Stimulated activated CD4-positive, alpha-beta T cell treated with anti-CD3 and anti-CD28 coated beads, TNF-alpha, amount 100 ng/mL, for 4 hours (primary cell): ENCODE data around the gene TFAP2B.

Source experiments
- DNase-seq, 3 experiments: peaks; one replicate each; pipeline ENCODE4 v3.0.0-alpha.2; 2020; ENCODE audit warnings: low read depth in 3 of 3

The TFAP2B gene

DNA sequence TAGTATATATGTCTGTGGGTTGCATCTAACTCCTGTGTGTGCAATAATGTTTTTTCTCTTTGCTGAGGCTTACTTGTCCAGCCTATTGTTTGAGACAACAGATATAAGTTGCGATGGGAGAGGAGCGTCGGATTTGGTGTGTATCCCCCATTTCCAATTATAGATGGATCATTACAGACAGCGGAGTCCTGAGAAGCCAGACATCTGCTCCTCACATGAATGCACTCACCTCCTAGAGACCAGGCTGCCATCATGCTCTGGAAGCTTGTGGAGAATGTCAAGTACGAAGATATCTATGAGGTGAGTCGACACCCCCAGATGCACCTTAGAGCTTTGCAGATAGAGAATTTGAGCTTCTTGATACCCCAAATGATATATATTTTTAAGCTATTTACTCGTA, at the start of gene TFAP2B:
TSS of gene TFAP2B (plus strand) at position 199 of the 400 bp plus-strand sequence. CDS start at position 220, 21 bp downstream.
- DNase-seq: no peak

DNA sequence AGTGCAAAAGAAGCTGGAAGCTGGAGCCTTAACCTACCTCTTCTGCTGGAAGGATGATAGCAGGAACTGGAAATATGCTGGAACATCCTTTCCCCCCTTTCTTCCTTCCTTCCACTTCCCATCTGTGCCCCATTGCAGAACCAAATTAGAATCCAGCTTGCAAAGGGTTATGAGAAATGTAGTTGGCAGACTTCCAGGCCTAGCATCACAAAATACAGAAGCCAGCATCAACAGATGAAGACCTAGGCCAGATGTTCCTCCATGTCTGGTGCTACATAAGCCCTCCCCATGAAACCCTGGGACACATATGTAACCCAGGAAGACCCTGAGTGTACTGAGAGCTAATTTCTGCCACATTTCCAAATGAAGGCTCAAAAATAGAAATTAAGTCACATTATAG, 40.0 kb upstream of the TFAP2B start:
- no peak for DNase-seq

DNA sequence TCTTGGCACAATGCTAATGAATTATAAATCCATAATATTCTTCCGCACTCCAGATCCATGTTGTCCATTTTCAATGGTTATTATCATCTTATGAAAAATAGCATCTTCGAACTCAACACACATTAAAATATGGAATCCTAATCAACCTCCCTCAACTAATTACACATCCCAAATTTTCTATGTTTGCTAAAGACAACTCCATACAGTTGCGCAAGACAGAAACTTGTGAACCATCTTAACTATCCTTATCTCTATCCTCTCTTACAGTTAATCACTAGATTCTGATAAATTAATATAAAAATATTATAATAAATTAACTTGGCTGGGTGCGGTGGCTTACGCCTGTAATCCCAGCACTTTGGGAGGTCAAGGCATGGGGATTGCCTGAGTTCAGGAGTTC, 38.3 kb upstream of the TFAP2B start:
- no peak for DNase-seq

DNA sequence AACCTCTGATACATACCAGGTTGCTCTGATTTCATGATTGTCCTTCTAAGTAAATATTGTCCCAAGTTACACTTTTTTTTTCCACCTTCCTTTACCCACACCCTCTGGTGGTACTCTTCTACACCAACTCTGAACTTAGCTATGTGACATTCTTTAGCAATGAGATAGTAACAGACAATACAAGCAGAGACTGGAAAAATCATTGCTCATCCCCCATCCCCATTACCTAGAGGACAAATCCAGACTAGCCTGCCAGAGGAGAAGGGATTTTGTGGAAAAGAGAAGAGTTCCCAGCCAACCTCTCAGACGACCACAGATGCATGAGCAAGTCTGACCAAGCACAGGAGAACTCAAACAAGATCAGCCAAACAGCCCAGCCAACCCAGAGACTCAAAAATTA, 32.8 kb upstream of the TFAP2B start:
- DNase-seq: no peak

DNA sequence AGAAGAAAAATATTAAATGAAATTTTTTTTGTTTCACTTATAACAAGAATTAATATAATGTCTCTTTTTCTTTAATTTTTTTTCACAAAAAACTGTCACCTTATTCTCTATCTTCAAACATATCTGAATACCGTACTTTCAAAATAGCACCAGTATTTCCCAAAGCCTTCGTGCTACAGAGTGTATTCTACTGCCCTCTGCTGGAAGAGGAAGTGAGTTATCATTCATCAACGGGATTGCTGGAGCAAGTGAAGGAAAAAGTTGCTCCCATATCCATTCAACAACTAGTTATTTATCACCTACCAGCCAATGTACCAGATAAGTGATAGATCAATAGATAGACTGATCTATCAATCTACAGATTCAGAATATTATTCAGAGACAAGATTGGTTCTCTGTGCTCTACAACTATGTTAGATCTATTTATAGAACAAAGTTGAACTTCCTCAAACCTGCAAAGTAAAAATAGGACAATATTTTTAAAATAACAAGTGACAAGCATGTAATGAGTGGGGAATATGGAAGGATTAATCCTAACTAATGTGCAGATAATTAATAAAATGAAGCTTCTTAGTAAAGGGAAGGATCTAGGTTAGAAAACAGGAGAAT, 26.7 kb upstream of the TFAP2B start:
- DNase-seq: no peak

DNA sequence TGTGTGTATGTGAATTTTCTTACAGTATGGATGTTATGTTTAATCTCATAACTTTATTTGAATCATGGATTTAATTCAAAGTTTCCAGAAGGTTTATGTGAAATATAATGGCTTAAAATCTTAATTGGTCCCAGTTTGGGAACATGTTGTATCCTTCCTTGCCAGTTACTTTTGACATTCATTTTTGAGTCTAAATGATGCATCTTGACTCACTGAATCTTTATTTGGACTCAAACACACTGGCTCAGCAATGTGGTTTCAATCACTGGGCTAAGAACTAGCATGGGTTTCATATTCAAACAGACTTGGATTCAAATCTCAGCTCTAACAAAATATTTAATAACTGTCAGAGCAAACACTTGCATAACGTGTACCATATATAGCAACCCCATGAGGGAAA, 25.9 kb upstream of the TFAP2B start:
- no peak for DNase-seq

DNA sequence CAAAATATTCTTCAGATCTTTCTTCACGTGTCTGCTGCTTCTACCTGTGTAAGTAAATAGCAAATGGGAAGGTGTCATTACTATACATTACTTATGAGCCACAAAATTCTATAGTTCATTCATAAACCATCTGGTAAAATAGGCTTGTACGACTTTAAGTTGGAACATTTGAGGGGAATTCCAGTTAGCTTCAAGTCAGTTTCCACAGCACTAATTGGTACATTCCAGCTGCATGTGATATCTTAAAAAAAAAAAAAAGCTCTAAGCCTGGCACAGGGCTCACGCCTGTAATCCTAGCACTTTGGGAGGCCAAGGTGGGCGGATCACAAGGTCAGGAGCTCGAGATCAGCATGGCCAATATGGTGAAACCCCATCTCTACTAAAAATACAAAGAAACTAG, 23.1 kb upstream of the TFAP2B start:
- no peak for DNase-seq

DNA sequence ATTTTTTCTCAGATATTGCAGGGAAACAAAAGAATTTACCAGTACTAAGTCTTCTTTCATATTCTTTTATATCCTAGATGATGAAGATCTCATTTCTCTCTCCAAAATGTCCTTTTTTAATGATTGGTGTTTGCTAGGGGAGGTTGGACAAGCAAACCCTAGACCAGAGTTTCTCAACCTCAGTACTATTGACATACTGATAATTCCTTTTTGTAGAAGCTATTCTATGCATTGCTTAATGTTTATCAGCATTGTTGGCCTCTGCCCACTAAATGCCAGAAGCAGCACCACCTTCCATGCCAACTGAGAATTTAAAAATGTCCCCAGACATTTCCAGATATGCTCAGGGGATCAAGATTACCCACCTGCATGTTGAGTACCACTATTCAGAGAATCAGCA, 14.4 kb upstream of the TFAP2B start:
- no peak for DNase-seq

DNA sequence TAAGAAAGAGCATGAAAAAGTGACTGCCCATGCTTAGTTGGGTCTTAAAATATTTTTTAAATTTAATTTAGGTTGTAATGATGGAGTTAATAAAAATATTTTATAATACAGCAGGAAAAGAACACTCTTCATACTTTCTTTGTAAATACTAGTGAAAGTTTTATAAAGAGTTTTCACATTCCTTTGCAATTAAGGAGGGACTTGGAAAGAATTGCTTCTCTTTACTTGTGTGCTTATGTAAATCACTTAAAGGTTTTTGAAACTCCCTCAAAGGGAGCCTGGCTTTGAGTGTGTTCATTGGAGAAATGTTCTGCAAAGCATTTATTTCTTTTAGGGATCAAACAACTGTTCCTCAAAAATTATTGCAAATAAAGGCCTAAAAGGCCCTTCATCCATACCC, 11.6 kb upstream of the TFAP2B start:
- DNase-seq: no peak

DNA sequence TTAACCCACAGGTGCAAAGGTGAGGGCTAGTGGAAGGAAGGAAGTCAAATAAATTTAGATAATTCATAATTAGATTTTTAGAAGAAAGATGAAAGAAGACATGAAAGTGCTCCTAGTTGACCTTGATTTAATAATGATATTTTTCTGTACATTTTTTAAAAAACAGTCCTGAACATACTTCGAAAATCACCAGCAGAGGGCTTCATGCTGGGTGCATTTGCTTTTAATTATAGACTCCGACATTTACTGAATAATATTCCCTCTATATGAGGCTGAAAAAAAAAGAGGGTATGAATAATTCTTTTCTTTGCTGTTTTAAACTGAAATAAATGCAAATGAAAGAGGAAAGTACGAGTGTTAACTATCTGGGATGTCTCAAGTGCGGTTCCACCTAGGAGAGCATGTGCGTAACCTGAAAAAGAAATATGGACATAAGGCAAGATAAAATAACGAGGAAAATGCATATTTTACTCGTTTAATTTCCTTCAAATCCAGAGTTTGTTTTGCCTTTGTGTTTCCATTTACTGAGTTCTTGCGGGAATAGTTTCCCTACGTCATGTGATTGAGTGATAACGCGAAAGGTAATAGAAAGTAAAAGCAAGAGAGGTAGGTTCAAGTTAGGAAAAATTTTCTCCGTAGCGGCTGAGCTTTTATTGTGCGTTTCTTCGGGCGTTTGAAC, 3.1 kb upstream of the TFAP2B start:
- DNase-seq: no peak

DNA sequence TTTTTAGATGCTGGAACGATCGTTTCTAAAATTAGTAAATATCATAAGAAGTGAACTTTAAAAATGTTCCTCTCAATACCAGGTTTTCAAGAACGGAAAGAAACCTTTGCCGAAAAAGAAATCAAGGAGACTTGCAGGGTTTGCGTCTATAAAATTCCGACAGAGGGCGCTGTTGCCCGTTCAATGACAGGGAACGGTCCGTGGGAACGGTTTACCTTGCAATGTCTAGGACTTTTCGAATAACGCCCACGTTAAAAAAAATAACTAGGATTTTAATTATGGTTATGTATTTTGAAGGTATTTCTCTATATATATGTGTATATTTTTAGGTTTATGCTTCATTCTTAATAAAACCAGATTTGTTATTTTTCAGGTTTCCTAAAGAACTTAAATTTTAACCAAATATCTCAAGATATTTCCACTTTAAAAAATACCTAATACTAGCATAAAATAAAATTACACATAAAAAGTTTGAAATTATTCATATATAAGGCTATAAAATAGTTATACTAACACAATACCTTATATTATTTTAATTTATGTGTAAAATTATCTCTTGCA, 2.5 kb upstream of the TFAP2B start:
- DNase-seq: peak; percentile 3 to 26 (median 6)

DNA sequence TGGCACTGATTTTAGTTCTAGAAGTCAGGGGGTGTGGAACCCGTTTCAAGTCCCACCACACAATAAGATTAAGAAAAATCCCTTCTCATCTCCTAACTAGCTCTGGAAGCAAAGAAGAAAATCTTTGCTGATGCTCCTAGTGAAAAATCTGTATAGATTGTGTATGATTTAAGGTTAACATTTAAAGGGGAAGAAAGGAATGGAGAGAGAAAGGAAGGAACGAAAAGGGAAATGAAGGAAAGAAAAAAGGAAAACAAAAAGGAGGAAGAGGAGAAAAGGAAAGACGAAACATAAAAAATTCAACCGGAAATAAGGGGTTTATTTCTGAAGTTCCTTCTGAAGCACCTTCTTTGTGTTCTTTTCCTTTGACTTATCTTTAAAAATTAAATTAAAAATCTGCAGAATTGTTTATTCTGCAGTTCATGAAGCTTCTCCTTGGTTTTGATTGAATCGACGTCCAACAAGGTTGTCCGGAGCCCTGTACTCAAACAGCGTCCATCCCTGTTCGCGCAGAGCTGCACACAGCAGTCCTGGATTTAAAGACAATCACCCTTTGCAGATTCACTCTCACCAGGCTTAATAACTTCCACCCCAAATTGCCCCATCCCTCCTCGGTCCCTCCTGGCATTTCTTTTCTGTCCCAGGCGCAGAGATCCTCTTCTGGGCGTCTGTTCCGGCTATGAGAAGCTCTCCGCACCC, 1.6 kb upstream of the TFAP2B start:
- DNase-seq: no peak

DNA sequence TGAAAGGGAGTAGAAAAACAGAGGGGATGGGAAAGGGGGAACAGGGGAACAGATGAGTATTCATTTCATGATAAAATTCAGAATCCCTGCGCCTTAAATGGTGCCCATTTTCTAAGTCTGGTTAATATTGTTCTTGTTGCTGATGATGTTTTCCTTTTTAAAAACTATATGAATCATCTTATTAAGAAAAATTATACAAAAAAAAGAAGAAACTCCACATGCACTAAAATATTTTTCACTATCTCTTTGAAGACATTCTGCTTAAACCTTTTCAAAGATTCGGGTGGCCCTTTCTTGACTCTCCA, 1.1 kb upstream of the TFAP2B start:
- DNase-seq: no peak

DNA sequence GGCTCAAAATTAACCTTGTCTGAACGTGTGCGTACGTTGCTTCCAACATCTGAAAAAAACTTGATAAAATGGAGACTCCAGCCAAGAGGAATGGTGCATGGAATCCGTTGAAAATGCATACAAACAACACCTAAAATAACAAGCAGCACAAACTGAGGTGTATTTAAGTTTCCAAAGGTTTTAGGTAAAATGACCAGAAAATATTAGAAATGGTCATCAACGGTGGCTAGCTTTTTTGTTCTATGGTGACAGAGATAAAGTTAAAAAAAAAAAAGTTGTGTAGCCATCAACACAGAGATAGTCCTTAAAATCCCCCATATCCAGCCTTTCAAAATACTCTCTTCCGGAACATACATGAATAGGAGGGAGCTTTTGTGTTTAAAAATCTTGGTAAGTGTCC, 651 bp upstream of the TFAP2B start:
- no peak for DNase-seq

DNA sequence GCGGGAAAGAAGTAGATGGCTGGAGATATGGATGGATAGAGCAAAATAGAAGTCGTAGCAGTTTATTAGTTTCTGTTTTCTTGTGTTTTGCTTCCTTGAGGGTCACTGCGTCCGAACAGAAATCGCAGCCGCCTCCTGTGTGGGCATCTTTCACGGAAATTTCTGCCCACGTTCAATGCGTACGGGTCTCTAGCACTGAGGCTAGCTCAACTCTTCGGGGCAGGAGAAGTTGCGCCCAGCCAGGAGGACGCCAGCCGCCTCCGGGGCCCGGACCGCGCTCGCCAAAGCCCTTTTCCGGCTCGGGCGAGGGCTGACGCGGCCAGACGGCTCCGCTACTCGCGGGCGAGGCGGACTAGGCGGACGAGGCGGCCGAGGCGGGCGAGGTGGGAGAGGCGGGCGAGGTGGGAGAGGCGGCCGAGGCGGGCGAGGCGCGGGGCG, 814 bp downstream of the TFAP2B start:
- DNase-seq: no peak

DNA sequence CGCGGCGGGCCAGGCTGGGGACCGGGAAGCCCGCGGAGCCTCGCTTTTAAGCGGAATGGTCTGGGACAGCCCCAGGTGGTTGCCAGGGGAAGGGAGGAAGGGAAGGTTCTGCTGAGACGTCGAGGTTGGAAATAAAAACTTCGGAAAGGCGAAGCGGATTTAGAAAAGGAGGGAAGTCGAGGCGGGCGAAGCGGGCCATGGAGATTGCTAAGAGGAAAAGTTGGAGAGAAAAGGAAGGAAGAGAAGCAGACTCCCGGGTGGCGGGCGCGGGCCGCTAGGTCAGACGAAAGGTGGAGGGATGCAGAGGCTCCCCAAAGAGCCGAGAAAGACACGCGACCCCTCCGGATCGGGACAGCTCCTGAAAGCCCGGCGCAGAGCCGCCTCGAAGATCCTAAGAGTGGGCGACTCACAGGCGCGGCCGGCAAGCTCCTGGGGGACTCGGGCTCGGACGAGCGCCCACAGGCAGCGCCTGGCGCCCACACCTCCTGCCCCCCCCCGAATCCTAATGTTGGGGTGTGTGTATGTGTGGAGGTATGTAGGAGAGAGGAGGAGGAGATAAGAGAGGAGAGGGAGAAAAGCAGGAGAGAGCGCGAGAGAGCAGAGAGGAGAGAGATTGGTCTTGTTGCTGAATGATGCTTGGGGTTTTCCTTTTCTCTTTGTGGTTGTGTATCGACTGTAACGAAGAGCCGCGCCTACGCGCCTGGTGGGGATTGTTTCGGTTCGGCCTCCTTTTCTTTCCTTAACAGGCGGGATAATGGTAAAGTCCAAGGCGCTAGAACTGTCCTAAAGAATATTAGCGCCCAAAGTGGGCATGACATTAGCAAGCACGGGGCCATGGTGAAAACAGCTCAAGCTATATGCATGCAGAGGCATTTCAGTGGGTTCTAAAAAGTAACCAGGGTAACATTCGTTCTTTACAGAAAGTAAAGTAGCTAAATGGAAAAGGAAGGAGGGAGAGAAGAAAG, 1.5 kb downstream of the TFAP2B start:
- no peak for DNase-seq

DNA sequence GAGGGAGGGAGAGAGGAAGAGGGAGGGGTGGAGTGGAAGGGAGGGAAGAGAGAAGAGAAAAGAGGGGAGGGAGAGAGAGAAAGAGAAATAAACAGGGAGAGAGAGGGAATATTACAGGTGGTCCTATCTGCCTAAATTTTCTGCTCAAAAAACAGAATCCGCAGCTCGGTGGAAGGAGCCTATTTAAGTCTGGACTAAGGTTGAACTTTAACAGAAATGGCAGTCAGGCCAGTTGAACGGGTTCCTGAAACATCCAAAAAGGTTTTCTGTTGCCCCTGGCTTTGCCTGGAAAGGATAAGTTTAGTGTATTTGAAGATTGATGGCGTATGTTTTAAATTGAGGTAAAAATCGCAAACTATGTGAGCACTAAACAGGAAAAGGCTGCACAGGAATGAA, 2.2 kb downstream of the TFAP2B start:
- DNase-seq: no peak

DNA sequence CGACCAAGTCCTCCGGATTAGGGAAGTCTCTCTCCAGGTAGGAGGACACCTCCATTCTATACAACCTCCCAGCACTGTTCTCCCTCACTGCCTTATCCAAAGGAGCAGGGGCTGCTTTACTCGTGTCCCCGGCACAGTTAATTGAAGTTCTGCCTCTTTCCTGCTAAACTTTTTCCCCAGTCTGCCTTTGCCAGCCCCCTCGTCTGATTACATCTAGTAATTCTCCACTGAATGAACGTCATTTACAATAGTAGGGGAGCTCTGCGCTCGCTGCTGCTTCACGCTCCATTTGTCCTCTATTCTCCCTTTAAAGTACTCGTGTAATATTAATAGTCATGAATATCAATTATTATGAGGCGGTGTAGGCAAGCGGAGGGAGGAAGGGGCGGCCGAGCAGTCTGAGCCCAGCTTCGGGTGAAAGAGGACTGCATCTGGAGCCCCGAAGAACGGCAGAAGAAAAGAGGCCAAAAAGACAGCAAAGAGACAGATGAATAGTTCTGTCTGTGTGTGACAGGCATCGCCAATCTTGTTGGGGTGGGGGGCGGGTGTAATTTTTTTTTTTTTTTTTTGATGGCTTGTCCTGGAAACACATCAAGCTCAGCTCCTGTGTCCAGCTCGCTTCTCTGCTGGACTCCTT, 2.9 kb downstream of the TFAP2B start:
- DNase-seq: no peak

DNA sequence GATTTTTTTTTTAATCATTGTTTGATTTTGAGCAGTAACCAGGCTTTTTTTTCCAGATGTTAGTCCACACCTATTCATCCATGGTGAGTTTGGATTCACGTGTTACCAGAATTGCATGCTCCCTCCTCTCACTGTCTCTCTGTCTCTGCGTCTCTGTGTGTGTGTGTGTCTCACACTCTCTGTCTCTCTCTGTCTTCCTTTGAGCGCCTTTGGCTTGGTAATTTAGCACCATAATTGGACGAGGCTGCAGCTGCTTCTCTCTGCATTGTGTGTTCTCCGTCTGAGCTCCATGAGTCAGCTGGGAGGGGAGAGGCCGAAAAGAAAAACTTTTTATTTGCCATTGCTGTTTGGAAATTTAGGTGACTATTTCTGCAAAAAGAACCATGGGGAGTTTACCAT, 3.4 kb downstream of the TFAP2B start:
- DNase-seq: no peak

DNA sequence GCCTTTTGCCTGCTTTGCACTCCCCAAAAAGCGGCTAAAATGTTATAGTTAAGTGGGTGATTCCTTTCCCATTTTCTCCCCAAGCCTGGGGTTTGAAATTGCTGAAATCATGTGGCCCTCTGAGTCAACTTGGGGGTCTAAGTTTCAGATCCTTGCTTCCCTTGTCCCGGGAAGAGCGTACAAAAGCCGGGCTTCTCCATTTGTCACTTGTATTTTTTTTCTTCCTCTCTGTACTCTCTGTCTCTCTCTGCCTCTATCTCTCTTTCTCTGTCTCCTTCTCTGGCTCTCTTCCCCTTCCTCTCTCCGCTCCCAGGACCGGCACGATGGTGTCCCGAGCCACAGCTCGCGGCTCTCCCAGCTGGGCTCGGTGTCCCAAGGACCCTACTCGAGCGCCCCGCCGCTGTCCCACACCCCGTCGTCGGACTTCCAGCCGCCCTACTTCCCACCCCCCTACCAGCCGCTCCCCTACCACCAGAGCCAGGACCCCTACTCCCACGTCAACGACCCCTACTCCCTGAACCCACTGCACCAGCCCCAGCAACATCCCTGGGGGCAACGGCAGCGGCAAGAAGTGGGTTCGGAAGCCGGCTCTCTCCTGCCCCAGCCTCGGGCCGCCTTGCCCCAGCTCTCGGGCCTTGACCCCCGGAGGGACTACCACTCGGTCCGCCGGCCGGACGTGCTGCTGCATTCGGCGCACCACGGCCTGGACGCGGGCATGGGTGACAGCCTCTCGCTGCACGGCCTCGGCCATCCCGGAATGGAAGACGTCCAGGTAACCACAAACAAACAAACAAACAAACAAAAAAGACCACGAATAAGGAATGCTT, 4.6 kb downstream of the TFAP2B start:
- DNase-seq: no peak

DNA sequence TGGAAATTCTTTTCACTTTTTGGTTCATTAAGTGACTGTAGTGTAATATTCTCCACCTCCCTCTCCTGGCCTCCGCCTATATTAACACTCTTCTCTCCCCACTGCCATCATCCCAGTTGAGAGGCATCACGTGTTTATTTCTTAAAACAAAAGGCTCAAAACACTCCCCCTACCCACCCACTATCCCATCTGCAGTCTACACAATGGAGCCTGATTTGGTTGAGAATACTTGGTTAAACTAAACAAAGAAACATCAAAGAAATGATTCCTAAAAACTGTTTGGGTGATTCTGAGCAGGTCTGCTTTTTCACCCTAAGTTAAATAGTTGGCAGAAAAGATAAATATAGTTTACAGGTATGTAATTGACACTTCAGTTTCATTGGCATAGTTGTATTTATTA, 5.9 kb downstream of the TFAP2B start:
- DNase-seq: no peak
